ENCODE measurements around the gene LMLN. TPM values are rescaled to one million over a fixed set of nuclear protein-coding genes. Genes with fewer than 3 reads are reported as not detected.
"Not testable (repeated sequence)": the region's sequence is repeated elsewhere in the genome, so short reads cannot be mapped to it uniquely, and the experiment has no call there.

LMLN gene
- 4.4 TPM for total RNA-seq
- long read RNA-seq, full-length matches to known transcripts = 1 of 3 reads
- long read RNA-seq, partial matches to known transcripts = 0 of 3 reads
- long read RNA-seq, other reads (novel, unspliced or antisense) = 2 of 3 reads

- DNase-seq (ENCODE audit: low spot score) = peak; percentile 98
Measured at GRCh38 chr3:197959891-197960693, at the start of gene LMLN. Gene LMLN (plus strand): TSS chr3:197960217. CDS start chr3:197960246, 29 bp downstream.

DNA sequence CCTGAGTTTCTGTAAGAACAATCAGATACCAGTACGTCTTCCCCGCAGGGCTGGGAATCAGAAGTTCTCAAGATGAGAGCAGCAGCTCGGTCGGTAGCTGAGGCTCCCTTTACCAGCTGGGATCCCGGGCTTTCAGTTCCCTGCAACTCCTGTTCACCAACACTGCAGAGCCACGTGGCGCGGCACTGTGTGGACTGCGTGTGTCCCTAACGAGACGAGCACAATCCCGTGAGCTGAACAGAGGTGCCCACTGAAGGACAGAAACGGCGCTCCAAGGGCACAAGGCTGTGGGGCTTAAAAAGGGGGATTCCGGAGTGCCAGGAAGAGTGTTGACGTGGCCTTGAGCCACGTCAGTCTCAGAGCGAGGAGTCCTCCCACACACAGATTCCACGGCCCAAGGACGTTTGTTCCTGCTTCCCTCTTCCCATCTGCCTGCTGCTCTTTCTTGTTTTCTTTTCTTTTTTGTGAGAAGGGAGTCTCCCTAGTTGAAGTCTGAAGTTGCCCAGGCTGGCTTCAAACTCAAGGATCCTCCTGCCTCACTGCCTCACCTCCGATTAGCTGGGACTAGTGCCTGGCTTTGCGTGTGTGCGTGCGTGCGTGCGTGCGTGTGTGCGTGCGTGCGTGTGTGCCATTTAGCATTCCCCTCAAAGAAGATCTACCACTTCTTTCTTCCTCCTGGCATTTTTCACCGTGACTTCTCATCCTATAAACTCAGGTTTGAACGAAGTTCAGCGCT, 47.1 kb upstream of the LMLN start:
- DNase-seq (ENCODE audit: low spot score) = no peak

DNA sequence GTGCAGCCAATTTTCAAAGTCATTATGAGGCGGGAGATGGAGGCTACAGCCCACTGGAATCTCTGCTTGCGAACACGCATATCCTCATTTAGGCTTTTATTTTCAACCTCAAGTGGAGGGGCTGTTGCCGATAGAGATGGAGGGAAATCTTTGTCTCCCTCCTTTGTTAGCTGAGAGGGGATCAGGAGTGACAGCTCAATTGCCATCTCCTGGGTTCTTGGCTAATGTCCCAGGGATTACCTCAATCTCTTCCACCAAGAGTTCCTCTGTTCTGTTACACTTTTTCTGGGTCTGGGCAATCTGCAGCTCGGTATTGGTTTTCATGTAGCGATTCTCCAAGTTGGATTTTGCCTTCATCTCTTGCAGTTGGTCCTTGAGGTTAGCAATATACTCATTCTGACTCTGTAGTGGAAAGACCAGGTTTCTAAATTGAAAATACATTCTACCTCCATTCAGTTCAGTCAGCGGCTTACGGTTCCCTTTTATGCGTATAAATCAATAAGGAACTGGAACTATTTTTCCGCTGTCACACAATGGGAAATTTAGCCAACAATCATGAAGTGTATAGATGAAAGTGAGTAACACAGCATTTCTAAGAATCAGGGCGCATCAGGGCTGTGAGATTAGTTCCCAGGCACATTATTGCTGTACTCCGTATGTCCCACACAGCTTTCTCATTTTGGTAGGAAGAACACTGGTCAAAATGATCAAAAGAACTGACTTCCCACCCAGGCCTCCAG, 46.2 kb upstream of the LMLN start:
- DNase-seq (ENCODE audit: low spot score) = no peak

DNA sequence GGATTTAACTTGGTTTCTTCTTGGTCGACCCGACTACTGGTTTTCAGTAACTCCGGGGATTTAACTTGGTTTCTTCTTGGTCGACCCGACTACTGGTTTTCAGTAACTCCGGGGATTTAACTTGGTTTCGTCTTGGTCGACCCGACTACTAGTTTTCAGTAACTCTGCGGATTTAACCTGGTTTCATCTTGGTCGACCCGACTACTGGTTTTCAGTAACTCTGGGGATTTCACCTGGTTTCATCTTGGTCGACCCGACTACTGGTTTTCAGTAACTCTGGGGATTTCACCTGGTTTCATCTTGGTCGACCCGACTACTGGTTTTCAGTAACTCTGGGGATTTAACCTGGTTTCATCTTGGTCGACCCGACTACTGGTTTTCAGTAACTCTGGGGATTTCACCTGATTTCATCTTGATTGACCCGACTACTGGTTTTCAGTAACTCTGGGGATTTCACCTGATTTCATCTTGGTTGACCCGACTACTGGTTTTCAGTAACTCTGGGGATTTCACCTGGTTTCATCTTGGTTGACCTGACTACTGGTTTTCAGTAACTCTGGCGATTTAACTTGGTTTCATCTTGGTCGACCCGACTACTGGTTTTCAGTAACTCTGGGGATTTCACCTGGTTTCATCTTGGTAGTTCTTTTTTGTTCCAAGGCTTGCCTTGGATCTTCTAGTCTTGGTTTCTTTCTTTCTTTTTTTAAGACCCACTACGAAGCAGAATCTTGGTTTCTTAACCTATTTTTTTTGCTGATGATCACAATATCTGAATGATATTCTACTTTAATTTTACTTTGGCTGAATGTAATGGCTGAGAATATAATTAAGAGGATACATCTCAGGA, 38.4 kb upstream of the LMLN start:
- not testable (repeated sequence) for DNase-seq (ENCODE audit: low spot score)

DNA sequence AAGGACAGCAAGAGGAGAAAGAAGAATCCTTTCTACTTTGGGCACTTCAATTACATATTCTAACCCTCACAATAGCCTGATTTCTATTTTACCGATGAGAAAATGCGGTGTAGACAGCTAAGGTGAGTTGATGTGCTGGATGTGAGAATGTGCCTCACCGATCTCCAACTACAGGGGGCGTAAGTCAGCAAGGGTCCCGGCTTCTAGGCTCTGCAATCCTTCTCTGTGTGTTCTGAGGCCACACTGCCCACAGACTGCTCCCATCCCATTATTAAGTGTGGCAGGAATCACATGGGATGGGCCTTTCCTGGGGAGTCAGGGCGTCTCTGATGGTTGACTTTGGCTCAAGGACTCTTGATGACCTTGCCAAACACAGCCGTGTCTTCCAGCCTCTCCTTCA, 33.6 kb upstream of the LMLN start:
- no peak for DNase-seq (ENCODE audit: low spot score)

DNA sequence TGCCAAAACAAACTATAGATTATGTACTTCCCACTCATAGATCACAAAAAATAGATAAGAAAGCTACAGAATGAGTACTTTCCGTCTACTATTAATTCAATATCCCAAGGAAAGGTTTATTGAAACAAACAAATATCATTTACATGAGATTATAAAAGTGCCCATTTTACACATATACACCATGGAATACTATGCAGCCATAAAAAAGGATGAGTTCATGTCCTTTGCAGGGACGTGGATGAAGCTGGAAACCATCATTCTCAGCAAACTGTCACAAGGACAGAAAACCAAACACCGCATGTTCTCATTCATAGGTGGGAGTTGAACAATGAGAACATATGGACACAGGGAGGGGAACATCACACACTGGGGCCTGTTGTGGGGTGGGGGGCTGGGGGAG, 32.4 kb upstream of the LMLN start:
- not testable (repeated sequence) for DNase-seq (ENCODE audit: low spot score)

- DNase-seq (ENCODE audit: low spot score) = no peak
Measured at GRCh38 chr3:197936819-197937384, 23.1 kb upstream of the LMLN start.

- DNase-seq (ENCODE audit: low spot score) = no peak
Measured at GRCh38 chr3:197940745-197941384, 19.2 kb upstream of the LMLN start.

DNA sequence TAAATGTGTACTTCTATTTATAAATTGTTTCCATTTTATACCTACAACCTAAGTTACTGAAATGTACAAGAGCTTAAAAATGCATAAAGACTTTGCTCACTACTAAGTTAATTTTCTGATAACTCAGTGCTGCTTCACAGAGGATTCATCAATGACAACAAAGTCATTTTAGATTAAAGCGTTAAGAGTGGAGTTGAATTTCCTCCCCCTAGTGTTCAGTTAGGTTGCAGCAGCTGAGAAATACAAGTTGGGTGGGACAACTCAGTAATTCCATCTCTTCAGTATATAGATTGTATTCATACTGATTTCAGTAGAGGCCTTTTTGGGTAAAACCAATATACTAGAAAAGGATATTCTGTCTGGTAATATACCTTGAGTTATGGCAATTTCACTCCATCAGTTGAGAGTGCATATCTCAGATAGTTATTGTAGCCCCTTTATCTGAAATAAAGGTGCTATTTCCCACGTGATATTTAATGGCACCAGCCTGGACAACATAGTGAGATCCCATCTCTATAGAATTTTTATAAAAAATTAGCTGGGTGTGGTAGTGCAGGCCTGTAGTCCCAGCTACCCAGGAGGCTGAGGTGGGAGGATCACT, 17.0 kb upstream of the LMLN start:
- DNase-seq (ENCODE audit: low spot score) = no peak

DNA sequence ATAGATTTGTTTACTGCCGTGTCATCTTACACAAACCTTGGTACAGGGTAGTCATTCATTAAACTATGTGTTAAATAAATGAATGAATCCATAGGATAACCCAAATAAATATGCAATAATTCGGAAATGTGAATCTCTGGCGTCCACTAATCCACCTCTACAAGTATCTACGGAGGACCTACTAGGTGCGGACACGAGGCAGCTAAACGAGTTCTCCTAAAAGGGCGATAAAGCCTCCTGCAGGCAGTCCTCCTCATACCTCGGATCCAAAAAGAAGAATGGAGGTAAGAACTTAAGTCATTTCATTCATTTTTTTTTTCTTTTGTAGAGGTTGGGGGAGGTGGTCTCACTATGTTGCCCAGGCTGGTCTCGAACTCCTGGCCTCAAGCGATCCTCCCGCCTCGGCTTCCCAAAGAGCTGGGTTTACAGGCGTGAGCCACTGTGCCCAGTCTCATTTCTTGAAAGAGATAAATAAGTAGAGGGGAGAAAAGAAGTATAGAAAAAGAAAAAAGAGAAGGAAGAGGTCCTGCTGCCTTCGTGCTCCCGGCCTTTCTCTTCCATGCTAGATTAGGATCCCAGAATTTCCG, 10.7 kb upstream of the LMLN start:
- no peak for DNase-seq (ENCODE audit: low spot score)

- peak; percentile 94 for DNase-seq (ENCODE audit: low spot score)
Measured at GRCh38 chr3:197949778-197950676, 10.0 kb upstream of the LMLN start, which contains the start of gene RPL35A. Gene RPL35A (plus strand): TSS chr3:197950190. CDS start chr3:197950968, 778 bp downstream.

GRCh38 chr3:197950677-197951061, 9.3 kb upstream of the LMLN start:
- DNase-seq (ENCODE audit: low spot score) = no peak

- no peak for DNase-seq (ENCODE audit: low spot score)
Measured at GRCh38 chr3:197951392-197951990, 8.5 kb upstream of the LMLN start.

DNA sequence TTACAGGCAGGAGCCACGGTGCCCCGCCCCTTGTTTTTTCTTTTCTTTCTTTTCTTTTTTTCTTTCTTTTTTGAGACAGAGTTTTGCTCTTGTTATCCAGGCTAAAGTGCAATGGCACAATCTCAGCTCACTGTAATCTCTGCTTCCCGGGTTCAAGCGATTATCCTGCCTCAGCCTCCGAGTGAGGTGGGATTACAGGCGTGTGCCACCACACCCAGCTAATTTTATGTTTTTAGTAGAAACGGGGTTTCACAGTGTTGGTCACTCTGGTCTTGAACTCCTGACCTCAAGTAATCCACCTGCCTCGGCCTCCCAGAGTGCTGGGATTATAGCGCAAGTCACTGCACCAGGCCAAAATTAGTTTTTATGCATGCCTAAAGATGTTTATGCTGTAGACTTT, 7.6 kb upstream of the LMLN start:
- DNase-seq (ENCODE audit: low spot score) = no peak

GRCh38 chr3:197953325-197953724, 6.7 kb upstream of the LMLN start:
- DNase-seq (ENCODE audit: low spot score) = no peak

- no peak for DNase-seq (ENCODE audit: low spot score)
Measured at GRCh38 chr3:197953881-197954280, 6.1 kb upstream of the LMLN start.

GRCh38 chr3:197955892-197956477, 4.0 kb upstream of the LMLN start:
- DNase-seq (ENCODE audit: low spot score) = no peak
